A549 (cell line): ENCODE results near the gene NME3.

Source experiments
- CEBPB ChIP-seq, 2 experiments: fragments of >200 bp in 1 of 2; sonication (Bioruptor Twin) in 1 of 2; formaldehyde crosslinking in 1 of 2; IDR thresholded peaks; 2 replicates each; pipeline ENCODE4 v1.6.1; 2012 to 2016
- CHD4 ChIP-seq: fragments of 200-600 bp; sonication (generic); IDR thresholded peaks from 2 replicates; pipeline ENCODE4 v1.6.1; 2016; ENCODE audit warnings: antibody characterized with exemption, mild to moderate bottlenecking, borderline replicate concordance
- EHMT2 ChIP-seq: fragments of 200-600 bp; sonication (generic); IDR thresholded peaks from 2 replicates; pipeline ENCODE4 v1.6.1; 2016; ENCODE audit warnings: antibody characterized with exemption, low read depth, mild to moderate bottlenecking, moderate library complexity
- FOSB ChIP-seq: fragments of 250-450 bp; sonication (Bioruptor Pico); IDR thresholded peaks from 2 replicates; pipeline ENCODE4 v1.5.0; 2020; ENCODE audit warnings: mild to moderate bottlenecking, moderate library complexity
- HDAC2 ChIP-seq: fragments of 200-600 bp; sonication (generic); IDR thresholded peaks from 2 replicates; pipeline ENCODE4 v1.6.1; 2016
- KDM1A ChIP-seq: fragments of 200-600 bp; sonication (generic); IDR thresholded peaks from 2 replicates; pipeline ENCODE4 v1.6.1; 2016; ENCODE audit warnings: low read depth, mild to moderate bottlenecking
- MAFK ChIP-seq: fragments of 450-650 bp; IDR thresholded peaks from 2 replicates; pipeline ENCODE4 v1.6.1; 2014; ENCODE audit not compliant: partially characterized antibody
- MYC ChIP-seq: IDR thresholded peaks from 2 replicates; pipeline ENCODE4 v1.6.1; 2012; ENCODE audit warnings: mild to moderate bottlenecking, inconsistent platforms, low read length, improper control_type of control experiment, borderline replicate concordance
- POLR2A ChIP-seq: IDR thresholded peaks from 2 replicates; pipeline ENCODE4 v1.6.1; 2012; ENCODE audit warnings: mild to moderate bottlenecking, low read length
- POLR2AphosphoS2 ChIP-seq: conservative IDR thresholded peaks from 2 replicates; pipeline ENCODE4 v1.6.1; 2012; ENCODE audit warnings: low read length, improper control_type of control experiment, inconsistent platforms
- TF ChIP-seq, protein P1 (sequence below): fragments of 450-650 bp; IDR thresholded peaks from 2 replicates; pipeline ENCODE4 v1.6.1; 2014; ENCODE audit warnings: antibody characterized with exemption
- TF ChIP-seq, protein P2 (sequence below): fragments of >200 bp; sonication (Bioruptor Twin); formaldehyde crosslinking; IDR thresholded peaks from 3 replicates; pipeline ENCODE4 v1.5.1; 2016
- TF ChIP-seq, protein P3 (sequence below): IDR thresholded peaks from 2 replicates; pipeline ENCODE4 v1.6.1; 2012
- TF ChIP-seq, protein P4 (sequence below): IDR thresholded peaks from 2 replicates; pipeline ENCODE4 v1.6.1; 2012

DNA sequence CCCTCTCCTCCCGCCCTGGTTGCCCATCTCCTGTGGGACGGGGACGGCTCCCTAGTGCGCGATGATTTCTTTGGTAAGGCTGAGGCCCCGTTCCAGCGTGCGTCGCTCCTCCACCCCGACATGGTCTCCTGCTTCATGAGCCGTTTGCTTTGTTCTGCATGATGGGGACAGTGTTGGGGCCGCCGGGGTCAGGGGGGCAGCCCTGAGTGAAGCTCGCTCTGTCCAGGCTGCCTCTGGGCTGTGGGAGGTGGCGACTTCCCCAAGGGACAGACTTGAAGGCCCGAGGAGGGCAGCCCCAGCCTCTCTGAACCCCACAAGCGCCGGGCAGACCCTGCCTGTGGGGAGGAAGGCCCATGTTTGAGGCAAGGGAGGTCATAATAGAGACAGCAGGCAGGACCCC, 12.4 kb downstream of the NME3 start:
- TF ChIP-seq POLR2AphosphoS2 (no peak), HDAC2 (no peak), FOSB (CRISPR knock-in tag) (no peak), POLR2A (no peak), KDM1A (no peak), EHMT2 (no peak), CHD4 (no peak), CEBPB (IDR thresholded peaks at IDR 0.05) (no peak), MYC (no peak), MAFK (no peak)
- TF ChIP-seq, protein P1, sequence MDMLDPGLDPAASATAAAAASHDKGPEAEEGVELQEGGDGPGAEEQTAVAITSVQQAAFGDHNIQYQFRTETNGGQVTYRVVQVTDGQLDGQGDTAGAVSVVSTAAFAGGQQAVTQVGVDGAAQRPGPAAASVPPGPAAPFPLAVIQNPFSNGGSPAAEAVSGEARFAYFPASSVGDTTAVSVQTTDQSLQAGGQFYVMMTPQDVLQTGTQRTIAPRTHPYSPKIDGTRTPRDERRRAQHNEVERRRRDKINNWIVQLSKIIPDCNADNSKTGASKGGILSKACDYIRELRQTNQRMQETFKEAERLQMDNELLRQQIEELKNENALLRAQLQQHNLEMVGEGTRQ = no peak
- TF ChIP-seq, protein P2, sequence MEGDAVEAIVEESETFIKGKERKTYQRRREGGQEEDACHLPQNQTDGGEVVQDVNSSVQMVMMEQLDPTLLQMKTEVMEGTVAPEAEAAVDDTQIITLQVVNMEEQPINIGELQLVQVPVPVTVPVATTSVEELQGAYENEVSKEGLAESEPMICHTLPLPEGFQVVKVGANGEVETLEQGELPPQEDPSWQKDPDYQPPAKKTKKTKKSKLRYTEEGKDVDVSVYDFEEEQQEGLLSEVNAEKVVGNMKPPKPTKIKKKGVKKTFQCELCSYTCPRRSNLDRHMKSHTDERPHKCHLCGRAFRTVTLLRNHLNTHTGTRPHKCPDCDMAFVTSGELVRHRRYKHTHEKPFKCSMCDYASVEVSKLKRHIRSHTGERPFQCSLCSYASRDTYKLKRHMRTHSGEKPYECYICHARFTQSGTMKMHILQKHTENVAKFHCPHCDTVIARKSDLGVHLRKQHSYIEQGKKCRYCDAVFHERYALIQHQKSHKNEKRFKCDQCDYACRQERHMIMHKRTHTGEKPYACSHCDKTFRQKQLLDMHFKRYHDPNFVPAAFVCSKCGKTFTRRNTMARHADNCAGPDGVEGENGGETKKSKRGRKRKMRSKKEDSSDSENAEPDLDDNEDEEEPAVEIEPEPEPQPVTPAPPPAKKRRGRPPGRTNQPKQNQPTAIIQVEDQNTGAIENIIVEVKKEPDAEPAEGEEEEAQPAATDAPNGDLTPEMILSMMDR = no peak
- TF ChIP-seq, protein P3, sequence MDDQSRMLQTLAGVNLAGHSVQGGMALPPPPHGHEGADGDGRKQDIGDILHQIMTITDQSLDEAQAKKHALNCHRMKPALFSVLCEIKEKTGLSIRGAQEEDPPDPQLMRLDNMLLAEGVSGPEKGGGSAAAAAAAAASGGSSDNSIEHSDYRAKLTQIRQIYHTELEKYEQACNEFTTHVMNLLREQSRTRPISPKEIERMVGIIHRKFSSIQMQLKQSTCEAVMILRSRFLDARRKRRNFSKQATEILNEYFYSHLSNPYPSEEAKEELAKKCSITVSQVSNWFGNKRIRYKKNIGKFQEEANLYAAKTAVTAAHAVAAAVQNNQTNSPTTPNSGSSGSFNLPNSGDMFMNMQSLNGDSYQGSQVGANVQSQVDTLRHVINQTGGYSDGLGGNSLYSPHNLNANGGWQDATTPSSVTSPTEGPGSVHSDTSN = no peak
- TF ChIP-seq, protein P4, sequence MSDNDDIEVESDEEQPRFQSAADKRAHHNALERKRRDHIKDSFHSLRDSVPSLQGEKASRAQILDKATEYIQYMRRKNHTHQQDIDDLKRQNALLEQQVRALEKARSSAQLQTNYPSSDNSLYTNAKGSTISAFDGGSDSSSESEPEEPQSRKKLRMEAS = no peak
